ENCODE results near the gene MEX3A. TPM values are rescaled to one million over a fixed set of nuclear protein-coding genes. Genes with fewer than 3 reads are reported as not detected.

MEX3A gene
- total RNA-seq, 4 donors from 2014 or later: 0.29 to 13.3 (median 2.0) TPM

- no peak overlapping the region for H3K27ac ChIP-seq
- no peaks in the 10 kb centered on the region for H3K4me1 ChIP-seq
- H3K27me3 ChIP-seq: no peaks in the 10 kb centered on the region
- no peak for DNase-seq
- intact Hi-C loops (cut with DNase I; ENCODE audit: low total_unique reads): no loop called here
- no peak overlapping the region for H3K4me3 ChIP-seq
- no peak for TF ChIP-seq POLR2A (IDR thresholded peaks at IDR 0.05)
- TF ChIP-seq, protein P1, sequence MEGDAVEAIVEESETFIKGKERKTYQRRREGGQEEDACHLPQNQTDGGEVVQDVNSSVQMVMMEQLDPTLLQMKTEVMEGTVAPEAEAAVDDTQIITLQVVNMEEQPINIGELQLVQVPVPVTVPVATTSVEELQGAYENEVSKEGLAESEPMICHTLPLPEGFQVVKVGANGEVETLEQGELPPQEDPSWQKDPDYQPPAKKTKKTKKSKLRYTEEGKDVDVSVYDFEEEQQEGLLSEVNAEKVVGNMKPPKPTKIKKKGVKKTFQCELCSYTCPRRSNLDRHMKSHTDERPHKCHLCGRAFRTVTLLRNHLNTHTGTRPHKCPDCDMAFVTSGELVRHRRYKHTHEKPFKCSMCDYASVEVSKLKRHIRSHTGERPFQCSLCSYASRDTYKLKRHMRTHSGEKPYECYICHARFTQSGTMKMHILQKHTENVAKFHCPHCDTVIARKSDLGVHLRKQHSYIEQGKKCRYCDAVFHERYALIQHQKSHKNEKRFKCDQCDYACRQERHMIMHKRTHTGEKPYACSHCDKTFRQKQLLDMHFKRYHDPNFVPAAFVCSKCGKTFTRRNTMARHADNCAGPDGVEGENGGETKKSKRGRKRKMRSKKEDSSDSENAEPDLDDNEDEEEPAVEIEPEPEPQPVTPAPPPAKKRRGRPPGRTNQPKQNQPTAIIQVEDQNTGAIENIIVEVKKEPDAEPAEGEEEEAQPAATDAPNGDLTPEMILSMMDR (IDR thresholded peaks at IDR 0.05): no peak
- H3K9me3 ChIP-seq: no peaks in the 10 kb centered on the region
- no peaks in the 10 kb centered on the region for H3K36me3 ChIP-seq
Measured at GRCh38 chr1:156026588-156026987, 55.7 kb downstream of the MEX3A start.

GRCh38 chr1:156025876-156026275, 56.4 kb downstream of the MEX3A start:
- no peak overlapping the region for H3K27ac ChIP-seq
- H3K36me3 ChIP-seq: no peaks in the 10 kb centered on the region
- H3K4me1 ChIP-seq: no peaks in the 10 kb centered on the region
- TF ChIP-seq, protein P1 (IDR thresholded peaks at IDR 0.05): peak in 1 of 4 experiments; percentile 11
- no peak for TF ChIP-seq POLR2A (IDR thresholded peaks at IDR 0.05)
- no peak for DNase-seq
- no peak overlapping the region for H3K4me3 ChIP-seq
- H3K27me3 ChIP-seq: no peaks in the 10 kb centered on the region
- H3K9me3 ChIP-seq: no peaks in the 10 kb centered on the region
- intact Hi-C loops (cut with DNase I; ENCODE audit: low total_unique reads): no loop called here

DNA sequence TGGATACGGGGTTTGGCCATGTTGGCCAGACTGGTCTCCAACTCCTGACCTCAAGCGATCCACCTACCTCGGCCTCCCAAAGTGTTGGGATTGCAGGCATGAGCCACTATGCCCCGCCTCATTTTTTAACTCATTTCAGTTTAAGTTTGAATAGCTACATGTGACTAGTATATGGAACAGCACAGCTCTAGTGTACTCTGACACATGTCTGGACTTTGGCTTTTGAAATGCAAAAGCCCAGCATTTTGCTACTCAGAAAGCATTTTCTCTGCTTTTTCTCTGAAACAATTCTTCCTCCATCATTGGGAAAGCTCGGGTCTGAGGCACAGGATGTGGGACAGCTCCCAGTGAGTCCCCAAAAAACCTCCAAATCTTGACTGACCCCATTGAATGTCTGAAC, 57.5 kb downstream of the MEX3A start:
- no peak overlapping the region for H3K4me3 ChIP-seq
- no peaks in the 10 kb centered on the region for H3K9me3 ChIP-seq
- no peaks in the 10 kb centered on the region for H3K4me1 ChIP-seq
- intact Hi-C loops (cut with DNase I; ENCODE audit: low total_unique reads): no loop called here
- no peak for TF ChIP-seq POLR2A (IDR thresholded peaks at IDR 0.05)
- TF ChIP-seq, protein P1 (IDR thresholded peaks at IDR 0.05): no peak
- DNase-seq: no peak
- no peak overlapping the region for H3K27ac ChIP-seq
- no peaks in the 10 kb centered on the region for H3K27me3 ChIP-seq
- no peaks in the 10 kb centered on the region for H3K36me3 ChIP-seq

Other genes with a start within 250 kb of the MEX3A start
- 10 to 100 TPM; 49.7 to 93.8 (median 51.9) TPM for gene GON4L, start 225.3 kb downstream of the MEX3A start, total RNA-seq
- gene SYT11, start 222.9 kb downstream of the MEX3A start, total RNA-seq: 10 to 100 TPM; 12.8 to 70.5 (median 24.3) TPM
- 10 to 100 TPM; 12.8 to 65.6 (median 41.8) TPM for gene RIT1, start 171.1 kb downstream of the MEX3A start, total RNA-seq
- gene KHDC4, start 148.1 kb downstream of the MEX3A start, total RNA-seq: 100 to 1,000 TPM in 1 of 4 donors, 10 to 100 TPM in 3; 28.8 to 139 (median 64.2) TPM
- gene RXFP4, start 140.8 kb downstream of the MEX3A start, total RNA-seq: not detected
- gene ARHGEF2, start 103.9 kb downstream of the MEX3A start, total RNA-seq: 100 to 1,000 TPM in 1 of 4 donors, 10 to 100 TPM in 3; 59.4 to 178 (median 72.8) TPM
- 100 to 1,000 TPM in 3 of 4 donors, 10 to 100 TPM in 1; 97.6 to 474 (median 227) TPM for gene SSR2, start 61.5 kb downstream of the MEX3A start, total RNA-seq
- gene UBQLN4, start 28.7 kb downstream of the MEX3A start, total RNA-seq: 10 to 100 TPM in 2 of 4 donors, 1 to 10 TPM in 2; 2.6 to 47.0 (median 12.8) TPM
- gene LAMTOR2, start 27.7 kb downstream of the MEX3A start, total RNA-seq: 10 to 100 TPM; 17.3 to 97.6 (median 38.1) TPM
- 1 to 10 TPM in 2 of 4 donors, not detected in 2; 5.0 to 5.5 TPM for gene RAB25, start 21.3 kb downstream of the MEX3A start, total RNA-seq
- gene LMNA, start 32.2 kb upstream of the MEX3A start, total RNA-seq: 100 to 1,000 TPM; 245 to 533 (median 373) TPM
- gene SEMA4A, start 71.1 kb upstream of the MEX3A start, total RNA-seq: 1 to 10 TPM in 3 of 4 donors, not detected in 1; 3.1 to 8.2 (median 4.1) TPM
- 10 to 100 TPM in 2 of 4 donors, 1 to 10 TPM in 2; 5.9 to 26.9 (median 11.1) TPM for gene SLC25A44, start 111.6 kb upstream of the MEX3A start, total RNA-seq
- gene PMF1, start 130.5 kb upstream of the MEX3A start, total RNA-seq: 10 to 100 TPM; 45.2 to 61.3 (median 46.0) TPM
- gene BGLAP, start 159.7 kb upstream of the MEX3A start, total RNA-seq: 1 to 10 TPM in 1 of 4 donors, under 1 TPM in 2, not detected in 1; 0.29 to 4.2 (median 0.90) TPM
- 1 to 10 TPM in 2 of 4 donors, under 1 TPM in 1, not detected in 1; 0.51 to 1.2 (median 1.1) TPM for gene PAQR6, start 165.6 kb upstream of the MEX3A start, total RNA-seq
- gene SMG5, start 200.4 kb upstream of the MEX3A start, total RNA-seq: 10 to 100 TPM in 3 of 4 donors, 1 to 10 TPM in 1; 8.8 to 68.8 (median 39.0) TPM
- 1 to 10 TPM in 2 of 4 donors, under 1 TPM in 2; 0.26 to 2.7 (median 1.5) TPM for gene TMEM79, start 201.9 kb upstream of the MEX3A start, total RNA-seq
- 10 to 100 TPM; 23.8 to 31.1 (median 27.7) TPM for gene GLMP, start 213.2 kb upstream of the MEX3A start, total RNA-seq
- gene VHLL, start 216.8 kb upstream of the MEX3A start, total RNA-seq: not detected